Esophagus muscularis mucosa (tissue), 4 donors: ENCODE measurements around the gene UCP3. TPM values are rescaled to one million over a fixed set of nuclear protein-coding genes. Genes with fewer than 3 reads are reported as not detected.

Experiments used
- DNase-seq: peaks from one replicate; pipeline ENCODE4 v3.0.0-alpha.2; 2017; ENCODE audit errors: extremely low spot score
- H3K27ac ChIP-seq, 4 donors: fragments of 200-600 bp; sonication (generic); replicated peaks in 1 of 4; 1 replicate in 3 of 4; 2 replicates in 1 of 4; pipeline ENCODE4 v1.5.1; 2016 to 2019; ENCODE audit warnings: mild to moderate bottlenecking in 1 of 4
- H3K27me3 ChIP-seq, 4 donors: fragments of 200-600 bp; sonication (generic); one replicate each; pipeline versions ENCODE4 v1.5.1 to v1.6.0; 2016 to 2019
- H3K36me3 ChIP-seq, 4 donors: fragments of 200-600 bp; sonication (generic); one replicate each; pipeline ENCODE4 v1.5.1; 2016 to 2019
- H3K4me1 ChIP-seq, 4 donors: fragments of 200-600 bp; sonication (generic); one replicate each; pipeline ENCODE4 v1.5.1; 2016 to 2019
- H3K4me3 ChIP-seq, 4 donors: fragments of 200-600 bp; sonication (generic); 1 replicate in 2 of 4; 2 replicates in 2 of 4; pipeline ENCODE4 v1.5.1; 2016 to 2019; ENCODE audit warnings: mild to moderate bottlenecking in 4 of 4, moderate library complexity in 1 of 4
- H3K9me3 ChIP-seq, 4 donors: fragments of 200-600 bp; sonication (generic); 1 replicate in 3 of 4; 2 replicates in 1 of 4; pipeline ENCODE4 v1.5.1; 2016 to 2019
- CTCF ChIP-seq, 3 experiments: fragments of 200-600 bp in 2 of 3; fragments of 450-650 bp in 1 of 3; sonication (generic) in 2 of 3; IDR thresholded peaks; one replicate each; pipeline ENCODE4 v1.5.1; 2017 to 2019; ENCODE audit warnings: antibody characterized with exemption in 3 of 3, mild to moderate bottlenecking in 2 of 3, moderate library complexity in 1 of 3
- EP300 ChIP-seq: sonication (generic); formaldehyde crosslinking; IDR thresholded peaks from one replicate; pipeline ENCODE4 v1.6.1; 2017; ENCODE audit warnings: antibody characterized with exemption
- POLR2A ChIP-seq: fragments of 450-650 bp; IDR thresholded peaks from one replicate; pipeline ENCODE4 v1.6.1; 2017; ENCODE audit warnings: antibody characterized with exemption, moderate library complexity, mild to moderate bottlenecking, low read depth
- POLR2AphosphoS5 ChIP-seq, 2 donors: sonication (generic); formaldehyde crosslinking; IDR thresholded peaks; one replicate each; pipeline ENCODE4 v1.6.1; 2017; ENCODE audit warnings: antibody characterized with exemption in 2 of 2
- WGBS: methylation state at CpG from one replicate; pipeline ENCODE4 v1.1.5; 2018; 5-methylcytosine and 5-hydroxymethylcytosine counted together
- intact Hi-C: fragments of 100-400 bp; cut with DNase I; formaldehyde crosslinking; loops from one replicate; pipeline ENCODE4 v1.15.1; 2023
- total RNA-seq, 4 donors: library from RNA; depleted of rRNA; stranded (reverse); fragments of >200 nt; gene quantifications; one replicate each; pipeline versions ENCODE4 v1.1.0 to v1.2.1, GENCODE V29; 2016

The UCP3 gene
- total RNA-seq, 4 donors from 2014 or later: 0.78 to 5.6 (median 1.3) TPM

- H3K9me3 ChIP-seq: no peaks in the 10 kb centered on the region
- TF ChIP-seq POLR2AphosphoS5 (IDR thresholded peaks at IDR 0.05) (no peak), CTCF (IDR thresholded peaks at IDR 0.05) (no peak), POLR2A (no peak), EP300 (no peak)
- no peak overlapping the region for H3K4me3 ChIP-seq
- peaks cover 0 to 40% (median 6%) of the 10 kb centered on the region in 4 donors for H3K36me3 ChIP-seq
- H3K27me3 ChIP-seq: no peaks in the 10 kb centered on the region
- DNase-seq: no peak
- intact Hi-C loops: loop anchor here (10.0 kb wide), 1 partner anchor 55 kb away; no protein-coding TSS in a partner anchor
- peak overlapping the region in 3 of 4 donors; percentile 68 to 76 (median 73) for H3K27ac ChIP-seq
- 78% methylated on average over 4 of the region's 4 CpGs for WGBS
- peaks cover 24 to 41% (median 28%) of the 10 kb centered on the region in 4 donors for H3K4me1 ChIP-seq
These were observed 11.0 kb upstream of the UCP3 start for GRCh38 chr11:74019860-74020259.

GRCh38 chr11:74019104-74019738 lies 10.3 kb upstream of the UCP3 start:
- H3K27ac ChIP-seq: peak overlapping the region; percentile 68 to 76 (median 72)
- H3K9me3 ChIP-seq: no peaks in the 10 kb centered on the region
- no peak for DNase-seq
- H3K4me3 ChIP-seq: no peak overlapping the region
- H3K27me3 ChIP-seq: no peaks in the 10 kb centered on the region
- intact Hi-C loops: no loop called here
- no peak for TF ChIP-seq POLR2AphosphoS5 (IDR thresholded peaks at IDR 0.05)
- no peak for TF ChIP-seq CTCF (IDR thresholded peaks at IDR 0.05)
- TF ChIP-seq EP300: no peak
- TF ChIP-seq POLR2A: no peak
- WGBS: 65% methylated on average over 3 of the region's 4 CpGs
- peaks cover 24 to 36% (median 25%) of the 10 kb centered on the region in 4 donors for H3K4me1 ChIP-seq
- H3K36me3 ChIP-seq: peaks cover 0 to 46% (median 8%) of the 10 kb centered on the region in 4 donors

- no peak overlapping the region for H3K4me3 ChIP-seq
- H3K36me3 ChIP-seq: peaks cover 0 to 51% (median 15%) of the 10 kb centered on the region in 4 donors
- H3K4me1 ChIP-seq: peaks cover 24 to 36% (median 25%) of the 10 kb centered on the region in 4 donors
These were observed 9.6 kb upstream of the UCP3 start for GRCh38 chr11:74018331-74019005.

GRCh38 chr11:74017631-74018030 lies 8.7 kb upstream of the UCP3 start:
- H3K27ac ChIP-seq: peak overlapping the region; percentile 68 to 76 (median 72)
- H3K36me3 ChIP-seq: peaks cover 0 to 51% (median 18%) of the 10 kb centered on the region in 4 donors
- intact Hi-C loops: no loop called here
- TF ChIP-seq CTCF (IDR thresholded peaks at IDR 0.05): no peak
- no peak for TF ChIP-seq EP300
- no peak for TF ChIP-seq POLR2AphosphoS5 (IDR thresholded peaks at IDR 0.05)
- no peak for TF ChIP-seq POLR2A
- 85% methylated on average over 2 of the region's 3 CpGs for WGBS
- no peaks in the 10 kb centered on the region for H3K9me3 ChIP-seq
- H3K27me3 ChIP-seq: no peaks in the 10 kb centered on the region
- peaks cover 24 to 36% (median 25%) of the 10 kb centered on the region in 4 donors for H3K4me1 ChIP-seq
- DNase-seq: no peak
- no peak overlapping the region for H3K4me3 ChIP-seq

More at GRCh38 chr11:74018331-74019005, 9.6 kb upstream of the UCP3 start:
- intact Hi-C loops: no loop called here
- TF ChIP-seq POLR2AphosphoS5 (IDR thresholded peaks at IDR 0.05) (peak; percentile 55 to 62), POLR2A (no peak)
- DNase-seq: peak; percentile 97
- H3K9me3 ChIP-seq: no peaks in the 10 kb centered on the region
- H3K27me3 ChIP-seq: no peaks in the 10 kb centered on the region
- peak overlapping the region; percentile 68 to 76 (median 72) for H3K27ac ChIP-seq
- WGBS: 69% methylated on average over 7 of the region's 9 CpGs
